Keratinocyte (primary cell): ENCODE measurements around the gene WSB1. TPM values are rescaled to one million over a fixed set of nuclear protein-coding genes. Genes with fewer than 3 reads are reported as not detected.

ENCODE experiments used
- DNase-seq: peaks from one replicate; pipeline ENCODE4 v3.0.0-alpha.2; 2011; ENCODE audit warnings: low read depth, missing footprints, low spot score
- FAIRE-seq: peaks from 2 replicates; lab custom pipeline; 2011; peaks lifted over from hg19 to GRCh38; lab: Jason Lieb, UNC
- H2AFZ ChIP-seq: 2 replicates; pipeline ENCODE4 v1.6.0; 2012; ENCODE audit warnings: low read length, control low read depth, inconsistent platforms; ENCODE audit not compliant: control insufficient read depth
- H3K27ac ChIP-seq: 2 replicates; pipeline ENCODE4 v1.5.1; 2011; ENCODE audit warnings: low read length; ENCODE audit not compliant: control insufficient read depth, insufficient read depth
- H3K27me3 ChIP-seq: 3 replicates; pipeline ENCODE4 v1.6.0; 2011; ENCODE audit warnings: low read length; ENCODE audit not compliant: control insufficient read depth, insufficient read depth; ENCODE audit errors: extremely low read depth
- H3K36me3 ChIP-seq, 2 experiments: 2 replicates in 1 of 2; 3 replicates in 1 of 2; pipeline ENCODE4 v1.5.1; 2011; ENCODE audit warnings: low read length in 2 of 2, mild to moderate bottlenecking in 1 of 2; ENCODE audit not compliant: control insufficient read depth in 2 of 2, insufficient read depth in 2 of 2; ENCODE audit errors: extremely low read depth in 1 of 2
- H3K4me1 ChIP-seq: 3 replicates; pipeline ENCODE4 v1.5.1; 2011; ENCODE audit warnings: low read length; ENCODE audit not compliant: control insufficient read depth, insufficient read depth; ENCODE audit errors: extremely low read depth
- H3K4me2 ChIP-seq: 3 replicates; pipeline ENCODE4 v1.6.0; 2011; ENCODE audit warnings: low read depth, low read length; ENCODE audit not compliant: control insufficient read depth, insufficient read depth; ENCODE audit errors: extremely low read depth
- H3K4me3 ChIP-seq, 3 experiments: fragments of 200-600 bp in 1 of 3; sonication (generic) in 1 of 3; 2 replicates in 2 of 3; 3 replicates in 1 of 3; pipeline ENCODE4 v1.5.1; 2011 to 2016; ENCODE audit warnings: low read length in 3 of 3, mild to moderate bottlenecking in 3 of 3, control low read depth in 2 of 3, inconsistent platforms in 1 of 3, low read depth in 1 of 3, mixed read lengths in 1 of 3, mixed run types in 1 of 3, moderate library complexity in 1 of 3; ENCODE audit not compliant: control insufficient read depth in 2 of 3, insufficient read depth in 2 of 3; ENCODE audit errors: extremely low read depth in 1 of 3
- H3K79me2 ChIP-seq: 2 replicates; pipeline ENCODE4 v1.6.0; 2012; ENCODE audit warnings: low read length; ENCODE audit not compliant: control insufficient read depth, insufficient read depth
- H3K9ac ChIP-seq: 3 replicates; pipeline ENCODE4 v1.6.0; 2011; ENCODE audit warnings: low read length; ENCODE audit not compliant: control insufficient read depth, insufficient read depth; ENCODE audit errors: extremely low read depth
- H3K9me1 ChIP-seq: 3 replicates; pipeline ENCODE4 v1.6.0; 2011; ENCODE audit warnings: low read length; ENCODE audit not compliant: control insufficient read depth, insufficient read depth; ENCODE audit errors: extremely low read depth
- H3K9me3 ChIP-seq: 2 replicates; pipeline ENCODE4 v1.5.1; 2012; ENCODE audit warnings: low read depth, low read length; ENCODE audit not compliant: control insufficient read depth
- H4K20me1 ChIP-seq: 3 replicates; pipeline ENCODE4 v1.6.0; 2011; ENCODE audit warnings: low read length; ENCODE audit not compliant: control insufficient read depth, insufficient read depth; ENCODE audit errors: extremely low read depth
- EZH2 ChIP-seq: IDR thresholded peaks from one replicate; pipeline ENCODE4 v1.6.1; 2012; ENCODE audit warnings: inconsistent platforms, mild to moderate bottlenecking, low read length, moderate library complexity
- dilution Hi-C: fragments of 300-500 bp; cut with MboI; formaldehyde crosslinking; loops from one replicate; pipeline ENCODE4 v1.7.0; 2020; ENCODE audit warnings: low sequenced_read_pairs; ENCODE audit not compliant: extremely low pct_ligation_motif_present
- polyA plus RNA-seq, 5 experiments: library from polyadenylated mRNA; depleted of rRNA in 3 of 5; stranded (reverse) in 3 of 5; stranded (forward) in 1 of 5; unstranded in 1 of 5; fragments of >200 nt; gene quantifications; 1 replicate in 1 of 5; 2 replicates in 3 of 5; 3 replicates in 1 of 5; pipeline versions ENCODE4 v1.2.1 to v1.2.3, GENCODE V29; 2011 to 2012; ENCODE audit warnings: missing spikeins in 2 of 5, low read depth in 1 of 5, low replicate concordance in 1 of 5
- TF ChIP-seq, protein P1 (sequence below), 3 experiments: IDR thresholded peaks in 1 of 3; conservative IDR thresholded peaks in 1 of 3; optimal IDR thresholded peaks in 1 of 3; 2 replicates in 2 of 3; 3 replicates in 1 of 3; pipeline versions ENCODE3 to v1.5.1; 2011; ENCODE audit warnings: low read length in 3 of 3, mild to moderate bottlenecking in 3 of 3, moderate library complexity in 2 of 3, control low read depth in 1 of 3, inconsistent platforms in 1 of 3; ENCODE audit not compliant: insufficient read depth in 2 of 3; ENCODE audit errors: extremely low read depth in 1 of 3

Gene WSB1
- polyA plus RNA-seq, 1 donor (not counting 4 experiments of a cell fraction or from before 2014, with no cell fraction given), result 135 TPM

DNA sequence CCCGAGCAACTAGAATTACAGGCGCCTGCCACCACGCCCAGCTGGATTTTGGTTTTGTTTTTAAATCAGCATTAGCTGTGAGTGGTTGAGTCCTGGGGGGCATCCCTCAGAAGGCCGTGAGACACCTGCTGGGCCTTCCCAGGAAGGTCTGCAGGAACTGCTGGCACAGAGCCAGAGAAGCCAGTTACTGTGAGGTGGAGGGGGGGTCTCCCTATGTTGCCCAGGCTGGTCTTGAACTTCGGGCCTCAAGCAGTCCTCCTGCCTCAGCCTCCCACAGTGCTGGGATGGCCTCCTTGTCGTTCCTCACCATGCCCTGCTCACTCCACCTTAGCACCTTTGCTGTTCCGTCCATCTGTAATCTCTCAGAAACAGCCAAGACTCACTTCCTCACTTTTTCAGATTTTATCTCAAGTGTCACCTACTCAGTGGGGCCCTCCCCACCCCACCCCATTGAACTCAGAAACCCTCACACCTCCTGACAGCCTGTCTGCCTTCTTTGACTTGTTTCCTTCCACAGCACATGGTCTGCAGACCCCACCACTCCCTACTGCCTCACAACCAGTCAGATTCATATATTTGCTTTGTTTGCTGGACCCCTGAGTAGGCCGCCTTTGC, 62.3 kb downstream of the WSB1 start:
- H3K4me1 ChIP-seq, result peaks cover 12% of the 10 kb centered on the region
- H3K27me3 ChIP-seq, result no peaks in the 10 kb centered on the region
- H3K9me1 ChIP-seq, result no peaks in the 10 kb centered on the region
- H3K79me2 ChIP-seq, result peaks cover 2% of the 10 kb centered on the region
- no peaks in the 10 kb centered on the region for H4K20me1 ChIP-seq
- FAIRE-seq (no peak), DNase-seq (no peak)
- H3K9me3 ChIP-seq, result no peaks in the 10 kb centered on the region
- no peak overlapping the region for H3K27ac ChIP-seq
- dilution Hi-C loops, result no loop called here
- H3K4me2 ChIP-seq, result no peak overlapping the region
- H3K36me3 ChIP-seq, result no peaks in the 10 kb centered on the region
- no peak for TF ChIP-seq EZH2
- TF ChIP-seq, protein P1, sequence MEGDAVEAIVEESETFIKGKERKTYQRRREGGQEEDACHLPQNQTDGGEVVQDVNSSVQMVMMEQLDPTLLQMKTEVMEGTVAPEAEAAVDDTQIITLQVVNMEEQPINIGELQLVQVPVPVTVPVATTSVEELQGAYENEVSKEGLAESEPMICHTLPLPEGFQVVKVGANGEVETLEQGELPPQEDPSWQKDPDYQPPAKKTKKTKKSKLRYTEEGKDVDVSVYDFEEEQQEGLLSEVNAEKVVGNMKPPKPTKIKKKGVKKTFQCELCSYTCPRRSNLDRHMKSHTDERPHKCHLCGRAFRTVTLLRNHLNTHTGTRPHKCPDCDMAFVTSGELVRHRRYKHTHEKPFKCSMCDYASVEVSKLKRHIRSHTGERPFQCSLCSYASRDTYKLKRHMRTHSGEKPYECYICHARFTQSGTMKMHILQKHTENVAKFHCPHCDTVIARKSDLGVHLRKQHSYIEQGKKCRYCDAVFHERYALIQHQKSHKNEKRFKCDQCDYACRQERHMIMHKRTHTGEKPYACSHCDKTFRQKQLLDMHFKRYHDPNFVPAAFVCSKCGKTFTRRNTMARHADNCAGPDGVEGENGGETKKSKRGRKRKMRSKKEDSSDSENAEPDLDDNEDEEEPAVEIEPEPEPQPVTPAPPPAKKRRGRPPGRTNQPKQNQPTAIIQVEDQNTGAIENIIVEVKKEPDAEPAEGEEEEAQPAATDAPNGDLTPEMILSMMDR (optimal IDR thresholded peaks at IDR 0.05 in 1 of 3, IDR thresholded peaks at IDR 0.05 in 1 of 3, conservative IDR thresholded peaks at IDR 0.05 in 1 of 3; ENCODE audit: extremely low read depth in 1 of 3, insufficient read depth in 2 of 3, low read length in 3 of 3), result no peak
- H2AFZ ChIP-seq, result no peak overlapping the region
- no peak overlapping the region for H3K4me3 ChIP-seq
- no peak overlapping the region for H3K9ac ChIP-seq

DNA sequence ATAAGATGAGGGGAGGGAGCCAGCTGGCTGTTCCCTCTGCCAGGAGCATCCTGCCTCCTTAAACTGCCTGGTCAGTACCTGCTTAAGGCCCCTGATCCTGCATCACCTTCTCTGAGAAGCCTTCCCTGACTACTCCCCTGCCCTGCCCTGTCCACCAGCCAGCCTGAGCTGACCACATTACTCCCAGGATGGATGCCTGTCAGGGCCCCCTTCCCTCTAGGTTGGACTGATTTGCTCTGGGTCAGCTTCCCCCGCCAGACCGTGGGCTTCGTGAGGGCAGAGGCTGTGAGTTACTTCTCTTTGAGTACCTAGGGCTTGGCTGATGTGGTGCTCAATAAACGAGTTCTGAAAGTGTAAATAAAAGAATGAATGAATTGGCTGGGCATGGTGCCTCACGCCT, 63.3 kb downstream of the WSB1 start:
- no peaks in the 10 kb centered on the region for H3K36me3 ChIP-seq
- no peaks in the 10 kb centered on the region for H3K9me1 ChIP-seq
- H3K9ac ChIP-seq, result no peak overlapping the region
- FAIRE-seq (no peak), DNase-seq (no peak)
- TF ChIP-seq EZH2, result no peak
- TF ChIP-seq, protein P1 (optimal IDR thresholded peaks at IDR 0.05 in 1 of 3, IDR thresholded peaks at IDR 0.05 in 1 of 3, conservative IDR thresholded peaks at IDR 0.05 in 1 of 3; ENCODE audit: extremely low read depth in 1 of 3, insufficient read depth in 2 of 3, low read length in 3 of 3), result no peak
- dilution Hi-C loops, result no loop called here
- H3K4me2 ChIP-seq, result no peak overlapping the region
- no peak overlapping the region for H3K4me3 ChIP-seq
- H3K4me1 ChIP-seq, result peaks cover 12% of the 10 kb centered on the region
- peaks cover 2% of the 10 kb centered on the region for H3K79me2 ChIP-seq
- H3K27ac ChIP-seq, result no peak overlapping the region
- no peak overlapping the region for H2AFZ ChIP-seq
- H3K27me3 ChIP-seq, result no peaks in the 10 kb centered on the region
- H4K20me1 ChIP-seq, result no peaks in the 10 kb centered on the region
- H3K9me3 ChIP-seq, result no peaks in the 10 kb centered on the region
